Breast epithelium (tissue), 4 donors: ENCODE data around the gene INS. TPM values are rescaled to one million over a fixed set of nuclear protein-coding genes. Genes with fewer than 3 reads are reported as not detected.
A peak's percentile ranks its signal among the peaks of the same experiment; 100 is the strongest.

Experiments used
- DNase-seq, 2 donors: peaks; one replicate each; pipeline ENCODE4 v3.0.0-alpha.2; 2019; ENCODE audit warnings: low spot score in 2 of 2
- H3K27ac ChIP-seq, 2 donors: fragments of 200-600 bp; sonication (generic) in 1 of 2; one replicate each; pipeline ENCODE4 v1.5.1; 2016 to 2019; ENCODE audit warnings: mild to moderate bottlenecking in 1 of 2
- H3K27me3 ChIP-seq, 2 donors: fragments of 200-600 bp; sonication (generic) in 1 of 2; one replicate each; pipeline versions ENCODE4 v1.5.1 to v1.6.0; 2017 to 2019; ENCODE audit warnings: control low read depth in 1 of 2, mild to moderate bottlenecking in 1 of 2
- H3K36me3 ChIP-seq: fragments of 200-600 bp; one replicate; pipeline ENCODE4 v1.5.1; 2019
- H3K4me1 ChIP-seq, 2 donors: fragments of 200-600 bp; sonication (generic); one replicate each; pipeline ENCODE4 v1.5.1; 2016 to 2019; ENCODE audit warnings: control low read depth in 1 of 2
- H3K4me3 ChIP-seq, 3 donors: fragments of 200-600 bp; sonication (generic); 1 replicate in 2 of 3; 2 replicates in 1 of 3; pipeline ENCODE4 v1.5.1; 2016 to 2019; ENCODE audit warnings: mild to moderate bottlenecking in 3 of 3, moderate library complexity in 2 of 3
- H3K9me3 ChIP-seq, 2 donors: fragments of 200-600 bp; sonication (generic) in 1 of 2; one replicate each; pipeline ENCODE4 v1.5.1; 2016 to 2019; ENCODE audit warnings: control low read depth in 1 of 2
- POLR2A ChIP-seq: fragments of 450-650 bp; IDR thresholded peaks from one replicate; pipeline ENCODE4 v1.6.1; 2016; ENCODE audit warnings: antibody characterized with exemption, mild to moderate bottlenecking, moderate library complexity
- POLR2AphosphoS5 ChIP-seq, 3 donors: sonication (generic); formaldehyde crosslinking; IDR thresholded peaks; one replicate each; pipeline ENCODE4 v1.6.1; 2017; ENCODE audit warnings: antibody characterized with exemption in 3 of 3
- intact Hi-C: fragments of 100-400 bp; cut with DNase I; formaldehyde crosslinking; loops from one replicate; pipeline ENCODE4 v1.15.1; 2023; ENCODE audit warnings: low total_unique reads
- total RNA-seq, 3 donors: library from RNA; depleted of rRNA; stranded (reverse); fragments of >200 nt; gene quantifications; one replicate each; pipeline ENCODE4 v1.1.0, GENCODE V29; 2016
- TF ChIP-seq, protein P1 (sequence below), 3 donors: fragments of 450-650 bp; IDR thresholded peaks; one replicate each; pipeline ENCODE4 v1.5.1; 2016 to 2017; ENCODE audit warnings: antibody characterized with exemption in 3 of 3, mild to moderate bottlenecking in 3 of 3, moderate library complexity in 3 of 3

Gene INS
- total RNA-seq, 3 donors from 2014 or later, result not detected

DNA sequence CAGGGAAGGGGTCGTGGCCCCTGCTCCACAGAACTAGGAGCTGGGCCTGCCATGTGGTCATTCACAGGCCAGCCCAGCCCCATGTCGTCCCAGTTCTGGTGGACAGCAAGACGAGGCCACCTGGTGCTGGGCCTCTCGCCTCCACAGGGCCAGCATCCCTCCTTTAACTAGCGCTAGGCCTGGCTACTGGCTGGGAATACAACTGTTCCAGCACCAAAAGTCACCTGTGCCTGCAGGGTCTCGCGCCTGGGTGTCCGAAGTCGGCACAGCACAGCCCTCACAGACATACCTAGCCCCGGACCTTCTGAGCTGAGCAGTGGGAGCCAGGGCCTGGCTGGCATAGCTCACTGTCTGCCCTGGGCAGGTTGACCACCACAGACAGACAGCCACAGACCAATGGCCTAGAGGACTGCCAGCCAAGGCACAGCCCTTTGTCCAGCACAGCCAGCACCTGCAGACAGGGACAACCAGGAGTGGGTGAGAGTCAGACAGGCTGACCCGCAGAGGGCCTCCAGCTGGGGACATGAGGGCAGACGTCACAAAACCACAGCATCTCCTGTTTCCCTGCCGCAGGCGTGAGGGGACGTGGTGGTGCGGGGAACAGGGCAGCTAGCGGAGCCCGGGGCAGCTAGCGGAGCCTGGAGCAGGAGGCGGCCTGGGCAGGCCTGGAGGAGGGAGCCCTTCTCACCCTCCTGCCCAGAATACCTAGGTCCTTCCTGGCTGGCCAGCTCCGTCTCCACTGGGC, 37.8 kb upstream of the INS start:
- H3K27me3 ChIP-seq, result no peaks in the 10 kb centered on the region
- no peaks in the 10 kb centered on the region for H3K9me3 ChIP-seq
- no peak overlapping the region for H3K27ac ChIP-seq
- H3K36me3 ChIP-seq, result no peaks in the 10 kb centered on the region
- H3K4me3 ChIP-seq, result no peak overlapping the region
- TF ChIP-seq, protein P1, sequence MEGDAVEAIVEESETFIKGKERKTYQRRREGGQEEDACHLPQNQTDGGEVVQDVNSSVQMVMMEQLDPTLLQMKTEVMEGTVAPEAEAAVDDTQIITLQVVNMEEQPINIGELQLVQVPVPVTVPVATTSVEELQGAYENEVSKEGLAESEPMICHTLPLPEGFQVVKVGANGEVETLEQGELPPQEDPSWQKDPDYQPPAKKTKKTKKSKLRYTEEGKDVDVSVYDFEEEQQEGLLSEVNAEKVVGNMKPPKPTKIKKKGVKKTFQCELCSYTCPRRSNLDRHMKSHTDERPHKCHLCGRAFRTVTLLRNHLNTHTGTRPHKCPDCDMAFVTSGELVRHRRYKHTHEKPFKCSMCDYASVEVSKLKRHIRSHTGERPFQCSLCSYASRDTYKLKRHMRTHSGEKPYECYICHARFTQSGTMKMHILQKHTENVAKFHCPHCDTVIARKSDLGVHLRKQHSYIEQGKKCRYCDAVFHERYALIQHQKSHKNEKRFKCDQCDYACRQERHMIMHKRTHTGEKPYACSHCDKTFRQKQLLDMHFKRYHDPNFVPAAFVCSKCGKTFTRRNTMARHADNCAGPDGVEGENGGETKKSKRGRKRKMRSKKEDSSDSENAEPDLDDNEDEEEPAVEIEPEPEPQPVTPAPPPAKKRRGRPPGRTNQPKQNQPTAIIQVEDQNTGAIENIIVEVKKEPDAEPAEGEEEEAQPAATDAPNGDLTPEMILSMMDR (IDR thresholded peaks at IDR 0.05), result no peak
- TF ChIP-seq POLR2AphosphoS5 (IDR thresholded peaks at IDR 0.05), result no peak
- no peak for TF ChIP-seq POLR2A
- intact Hi-C loops, result loop anchor here (5.0 kb wide), 2 partner anchors 99 to 224 kb away; no protein-coding TSS in a partner anchor
- DNase-seq, result no peak
- H3K4me1 ChIP-seq, result peaks cover 0 to 5% of the 10 kb centered on the region in 2 donors

DNA sequence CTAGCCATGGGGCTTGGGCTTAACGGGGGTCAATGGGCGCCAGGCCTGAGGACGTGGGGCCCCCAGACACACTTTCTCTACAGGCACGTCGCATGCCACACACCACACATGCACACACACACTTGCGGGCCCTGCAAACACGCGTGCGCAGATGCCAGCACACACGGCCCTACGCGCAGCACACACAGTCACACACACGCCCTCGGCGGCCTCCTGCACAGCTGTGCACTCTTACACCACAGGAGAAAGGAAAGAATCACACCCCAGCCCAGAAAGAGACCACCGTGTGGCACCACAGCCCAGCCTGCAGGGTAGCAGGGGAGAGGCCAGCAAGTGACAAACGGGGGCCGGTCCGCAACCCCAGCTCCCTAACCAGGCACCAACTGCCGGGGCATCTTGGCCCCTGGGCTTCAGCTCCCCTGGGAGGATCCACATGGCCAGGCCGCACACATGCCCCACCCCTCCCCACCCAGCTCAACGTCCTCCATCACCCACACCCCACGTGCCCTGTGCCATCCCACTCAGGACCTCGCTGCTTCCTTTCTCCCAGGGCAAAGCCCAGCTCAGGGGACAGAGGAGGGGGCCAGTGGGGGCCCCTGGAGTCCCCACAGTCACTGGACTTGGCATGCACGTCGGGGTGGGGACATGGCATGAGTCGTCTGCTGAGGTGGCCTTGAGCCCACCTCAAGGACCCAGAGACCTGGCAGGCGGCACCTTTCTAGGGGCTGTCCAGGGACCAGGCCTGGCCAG, 36.9 kb upstream of the INS start:
- intact Hi-C loops, result loop anchor here (5.0 kb wide), 2 partner anchors 99 to 224 kb away; no protein-coding TSS in a partner anchor
- Histone ChIP-seq H3K36me3 (no peaks in the 10 kb centered on the region), H3K4me1 (peaks cover 0 to 5% of the 10 kb centered on the region in 2 donors), H3K4me3 (no peak overlapping the region), H3K27ac (no peak overlapping the region), H3K9me3 (no peaks in the 10 kb centered on the region), H3K27me3 (no peaks in the 10 kb centered on the region)
- DNase-seq, result no peak
- TF ChIP-seq POLR2A (no peak), POLR2AphosphoS5 (IDR thresholded peaks at IDR 0.05) (no peak)
- TF ChIP-seq, protein P1 (IDR thresholded peaks at IDR 0.05), result no peak

DNA sequence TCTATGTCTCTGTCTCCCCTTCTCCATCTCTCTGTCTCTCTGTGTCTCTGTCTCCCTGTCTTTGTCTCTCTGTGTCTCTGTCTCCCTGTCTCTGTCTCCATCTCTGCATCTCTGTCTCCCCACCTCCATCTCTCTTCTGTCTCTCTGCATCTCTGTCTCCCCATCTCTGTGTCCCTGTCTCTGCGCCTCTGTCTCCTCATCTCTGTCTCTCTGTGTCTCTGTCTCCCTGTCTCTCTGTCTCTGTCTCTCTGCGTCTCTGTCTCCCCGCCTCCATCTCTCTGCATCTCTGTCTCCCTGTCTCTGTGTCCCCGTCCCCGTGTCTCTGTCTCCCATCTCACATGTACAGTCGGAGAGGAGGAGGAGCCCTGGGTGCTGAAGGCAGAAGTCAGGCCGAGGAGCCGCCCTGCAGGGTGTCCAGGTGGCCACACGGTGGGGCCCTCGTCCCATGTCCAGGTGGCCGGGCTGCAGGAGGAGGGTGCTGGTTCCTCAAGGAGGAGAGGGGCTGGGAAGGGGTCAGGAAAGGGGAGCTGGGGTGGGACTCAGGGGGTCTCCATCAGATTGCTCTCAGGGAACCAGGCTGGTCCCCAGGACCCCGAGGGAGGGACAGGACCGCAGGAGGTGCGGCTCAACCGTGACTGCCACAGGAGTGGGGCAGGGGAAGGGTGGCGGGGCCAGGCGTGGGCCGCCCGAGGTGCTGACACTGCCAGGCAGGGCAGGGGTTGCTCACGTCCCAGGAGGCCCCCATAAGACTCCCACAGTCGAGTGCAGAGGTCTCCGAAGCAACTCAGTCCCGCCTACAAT, 36.2 kb upstream of the INS start:
- intact Hi-C loops, result loop anchor here (5.0 kb wide), 2 partner anchors 100 to 225 kb away; no protein-coding TSS in a partner anchor
- H3K27ac ChIP-seq, result no peak overlapping the region
- H3K27me3 ChIP-seq, result no peaks in the 10 kb centered on the region
- no peaks in the 10 kb centered on the region for H3K9me3 ChIP-seq
- H3K4me1 ChIP-seq, result no peaks in the 10 kb centered on the region
- no peak overlapping the region for H3K4me3 ChIP-seq
- DNase-seq, result peak; percentile 78 to 85
- TF ChIP-seq POLR2A, result no peak
- TF ChIP-seq, protein P1 (IDR thresholded peaks at IDR 0.05), result peak; percentile 73 to 98 (median 93)
- no peaks in the 10 kb centered on the region for H3K36me3 ChIP-seq

DNA sequence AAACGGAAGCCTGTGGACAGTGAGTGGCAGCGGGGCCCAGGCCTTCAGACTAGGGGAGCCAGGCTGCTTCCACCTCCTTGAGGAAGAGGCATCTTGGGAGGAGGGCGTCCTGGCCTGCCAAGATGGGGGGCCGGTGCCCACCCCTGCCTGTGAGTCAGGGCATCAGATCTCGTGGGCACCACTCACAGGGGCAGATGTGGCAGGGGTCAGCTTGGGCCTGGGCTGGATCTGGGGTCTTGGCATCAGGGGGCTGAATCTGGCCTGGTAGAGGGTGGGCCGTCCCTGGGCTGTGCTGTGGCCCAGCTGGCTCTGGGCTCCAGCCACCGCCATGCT, 34.7 kb upstream of the INS start:
- no peak overlapping the region for H3K4me3 ChIP-seq
- H3K9me3 ChIP-seq, result no peaks in the 10 kb centered on the region
- no peaks in the 10 kb centered on the region for H3K36me3 ChIP-seq
- H3K27ac ChIP-seq, result no peak overlapping the region
- TF ChIP-seq POLR2A (no peak), POLR2AphosphoS5 (IDR thresholded peaks at IDR 0.05) (no peak)
- TF ChIP-seq, protein P1 (IDR thresholded peaks at IDR 0.05), result no peak
- peaks cover 0 to 5% of the 10 kb centered on the region in 2 donors for H3K27me3 ChIP-seq
- intact Hi-C loops, result loop anchor here (1.0 to 5.0 kb wide), 3 partner anchors 83 to 227 kb away; no protein-coding TSS in a partner anchor
- no peak for DNase-seq
- no peaks in the 10 kb centered on the region for H3K4me1 ChIP-seq
